ENCODE results near the gene MED15.

The MED15 gene

GRCh38 chr22:20630873-20631617, 123.6 kb downstream of the MED15 start:
- no peak for DNase-seq

- DNase-seq, result no peak
These were observed 124.7 kb downstream of the MED15 start for GRCh38 chr22:20632082-20632481.

- no peak for DNase-seq
These were observed 125.1 kb downstream of the MED15 start for GRCh38 chr22:20632518-20632917.

DNA sequence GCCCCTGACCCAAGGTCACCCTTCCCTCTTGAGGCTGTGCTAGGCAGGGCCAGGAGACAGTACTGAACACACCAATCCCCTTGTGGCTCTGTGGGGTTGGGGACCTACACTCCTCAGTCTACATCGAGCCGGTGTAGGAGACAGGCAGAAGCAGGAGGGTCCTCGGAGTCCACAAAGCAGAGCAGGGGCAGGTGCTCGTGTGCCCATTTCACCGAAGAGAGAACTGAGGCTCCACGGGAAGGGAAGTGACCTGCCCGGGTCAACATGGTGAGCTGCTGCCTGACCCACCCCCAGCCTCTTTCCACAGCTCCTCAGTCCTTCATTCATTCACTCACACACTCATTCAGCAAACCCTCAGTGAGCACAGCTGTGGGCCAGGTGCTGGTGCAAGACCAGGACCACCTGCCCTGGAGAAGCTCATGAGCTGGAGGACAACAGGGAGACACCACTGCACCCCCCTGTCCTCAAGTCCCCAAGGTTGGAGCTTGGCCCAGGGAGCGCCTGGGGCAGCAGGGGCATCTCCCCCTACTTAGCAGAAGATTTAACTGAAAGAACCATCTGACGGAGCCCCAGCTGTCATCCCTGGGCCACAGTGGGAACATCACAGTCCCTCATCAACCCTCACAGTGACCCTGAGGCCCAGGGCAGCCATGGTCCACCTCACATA, 127.3 kb downstream of the MED15 start:
- DNase-seq, result no peak

DNA sequence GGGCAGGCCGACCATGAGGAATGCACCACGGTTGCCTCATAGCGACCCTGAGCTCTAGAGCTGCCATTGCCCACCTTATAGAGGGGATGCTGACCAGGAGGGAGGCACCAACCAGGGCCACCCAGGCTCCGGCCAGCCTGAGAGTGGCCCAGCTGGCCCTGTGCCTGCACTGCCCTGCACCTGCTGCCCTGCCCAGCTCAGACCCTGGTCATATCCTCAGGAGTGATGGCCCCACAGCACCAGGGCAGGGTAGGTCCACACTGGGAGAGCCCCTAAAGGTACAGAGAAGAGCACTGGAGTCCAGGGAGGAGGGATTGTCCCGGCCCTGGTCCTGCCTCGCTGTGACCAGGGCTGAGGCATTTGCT, 127.8 kb downstream of the MED15 start:
- DNase-seq, result no peak

DNA sequence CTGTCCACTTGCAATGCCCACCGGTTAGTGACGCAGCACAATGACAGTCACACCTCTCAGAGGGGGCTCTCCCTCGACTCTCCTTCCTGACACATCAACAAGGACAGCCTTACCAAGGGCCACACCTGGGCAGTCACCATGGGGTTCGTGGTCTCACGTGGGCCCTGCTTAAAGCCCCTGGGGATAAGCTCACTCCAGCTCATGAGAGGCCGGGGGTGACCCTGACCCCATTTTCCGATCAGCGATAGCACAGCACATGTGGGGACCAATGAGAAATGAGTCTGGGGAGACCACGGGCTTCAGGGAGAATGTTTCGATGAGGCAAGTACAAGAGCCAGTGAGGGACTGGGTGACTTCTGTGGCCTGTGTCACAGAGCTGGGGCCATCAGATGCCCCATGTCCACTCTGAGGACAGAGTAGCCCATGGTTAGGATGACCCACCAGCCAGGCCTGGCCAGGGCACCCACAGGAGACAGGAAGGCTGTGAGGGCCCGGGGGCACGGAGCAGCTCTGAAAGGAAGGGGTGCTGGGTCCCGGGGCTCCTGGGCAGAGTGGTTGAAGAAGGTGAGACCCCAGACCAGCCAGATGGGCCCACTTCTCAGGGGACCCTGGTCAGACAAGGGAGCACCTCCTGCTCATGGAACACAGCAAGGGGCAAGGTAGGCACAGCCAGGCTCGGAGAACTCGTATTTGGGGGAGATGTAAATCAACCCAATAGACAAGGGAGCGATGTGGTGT, 128.8 kb downstream of the MED15 start:
- DNase-seq, result no peak

- no peak for DNase-seq
These were observed 129.5 kb downstream of the MED15 start for GRCh38 chr22:20636945-20637344.

Measured in activated T-cell treated with anti-CD3 and anti-CD28 coated beads, Interleukin-2, amount 50 U/mL, for 48 hours (primary cell).